HG03066 (cell line): Measurements from ENCODE around the gene LARGE1.

Experiments
- ATAC-seq: cut with Tn5 transposase; IDR thresholded peaks from one replicate; pipeline ENCODE4 v1.9.1; 2021; ENCODE audit warnings: low read depth; ENCODE audit not compliant: unreplicated experiment

The LARGE1 gene

GRCh38 chr22:33539202-33539901 lies 380.9 kb downstream of the LARGE1 start:
- no peak for ATAC-seq

DNA sequence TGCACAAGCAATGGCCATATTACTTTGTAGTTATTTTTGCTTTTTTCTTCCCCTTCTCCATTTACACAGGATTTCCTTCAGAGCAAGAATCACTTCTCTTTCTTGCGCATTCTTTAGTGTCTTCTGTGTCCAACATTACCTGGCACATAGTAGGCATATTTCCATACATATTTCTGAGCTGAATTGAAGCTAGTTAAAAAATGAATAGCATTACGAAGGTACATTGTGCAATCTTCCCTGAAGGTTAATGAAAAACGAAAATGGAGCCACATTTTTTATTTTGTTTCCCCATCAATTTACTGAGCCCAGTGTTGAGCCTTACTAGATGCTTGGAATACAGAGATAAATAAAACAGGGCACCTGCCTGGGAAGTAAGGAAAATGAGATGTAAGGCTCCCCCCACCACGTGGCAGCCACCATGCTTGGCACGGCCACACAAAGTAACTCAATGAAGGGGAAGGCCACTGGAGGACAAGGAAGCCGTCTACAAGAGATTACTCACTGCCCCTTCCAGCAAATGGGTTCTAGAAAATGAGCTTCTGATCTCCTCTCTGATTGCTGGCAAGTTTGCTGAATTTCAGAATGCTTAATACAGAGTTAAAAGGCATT lies 381.9 kb downstream of the LARGE1 start:
- no peak for ATAC-seq

DNA sequence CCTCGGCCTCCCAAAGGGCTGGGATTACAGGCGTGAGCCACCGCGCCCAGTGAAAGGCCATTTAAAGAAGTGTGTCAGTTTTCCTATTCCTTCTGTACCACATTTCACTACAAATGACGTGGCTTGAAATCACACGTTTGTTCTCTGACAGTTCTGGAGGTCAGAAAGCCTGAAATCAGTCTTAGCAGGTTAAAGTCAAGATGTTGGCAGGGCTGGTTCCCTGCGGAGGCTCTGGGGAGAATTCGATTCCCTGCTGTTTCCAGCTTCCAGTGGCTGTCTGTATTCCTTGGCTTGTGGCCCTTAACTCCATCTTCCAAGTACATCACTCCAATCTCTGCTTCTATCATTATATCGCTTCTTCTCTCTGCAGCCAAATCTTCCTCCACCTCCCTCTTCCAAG lies 383.2 kb downstream of the LARGE1 start:
- no peak for ATAC-seq

- ATAC-seq, result no peak
Measured at GRCh38 chr22:33535937-33536875, 384.1 kb downstream of the LARGE1 start.

GRCh38 chr22:33529424-33530113 lies 390.7 kb downstream of the LARGE1 start:
- no peak for ATAC-seq

GRCh38 chr22:33528183-33528582 lies 392.1 kb downstream of the LARGE1 start:
- no peak for ATAC-seq

- ATAC-seq, result no peak
Measured at GRCh38 chr22:33526434-33527107, 393.7 kb downstream of the LARGE1 start.

GRCh38 chr22:33524511-33525260 lies 395.6 kb downstream of the LARGE1 start:
- no peak for ATAC-seq

DNA sequence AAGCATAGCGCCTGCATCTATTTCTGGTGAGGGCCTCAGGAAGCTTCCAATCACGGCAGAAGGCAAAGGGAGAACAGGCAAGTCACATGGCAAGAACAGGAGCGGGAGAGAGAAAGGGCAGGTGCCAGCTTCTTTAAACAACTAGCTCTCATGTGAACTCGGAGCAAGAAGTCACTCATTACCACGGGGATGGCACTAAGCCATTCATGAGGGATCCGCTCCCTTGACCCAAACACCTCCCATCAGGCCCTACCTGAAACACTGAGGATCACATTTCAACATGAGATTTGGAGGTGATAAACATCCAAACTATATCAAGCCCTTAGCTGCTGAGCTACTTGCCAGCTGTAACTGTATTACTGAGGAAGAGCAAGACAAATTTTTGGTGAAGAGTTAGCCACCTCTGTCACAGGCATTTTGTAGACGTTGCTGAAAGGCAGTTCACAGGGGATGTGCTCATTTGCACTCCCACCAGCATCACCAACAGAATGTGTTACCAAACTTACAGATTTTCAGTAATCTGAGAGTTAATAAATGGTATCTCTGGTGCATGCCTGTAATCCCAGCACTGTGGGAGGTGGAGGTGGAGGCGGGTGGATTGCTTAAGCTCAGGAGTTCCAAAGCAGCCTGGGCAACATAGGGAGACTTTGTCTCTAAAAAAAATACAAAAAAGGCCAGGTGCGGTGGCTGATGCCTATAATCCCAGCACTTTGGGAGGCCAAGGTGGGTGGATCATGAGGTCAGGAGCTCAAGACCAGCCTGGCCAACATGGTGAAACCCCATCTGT lies 398.2 kb downstream of the LARGE1 start:
- no peak for ATAC-seq

DNA sequence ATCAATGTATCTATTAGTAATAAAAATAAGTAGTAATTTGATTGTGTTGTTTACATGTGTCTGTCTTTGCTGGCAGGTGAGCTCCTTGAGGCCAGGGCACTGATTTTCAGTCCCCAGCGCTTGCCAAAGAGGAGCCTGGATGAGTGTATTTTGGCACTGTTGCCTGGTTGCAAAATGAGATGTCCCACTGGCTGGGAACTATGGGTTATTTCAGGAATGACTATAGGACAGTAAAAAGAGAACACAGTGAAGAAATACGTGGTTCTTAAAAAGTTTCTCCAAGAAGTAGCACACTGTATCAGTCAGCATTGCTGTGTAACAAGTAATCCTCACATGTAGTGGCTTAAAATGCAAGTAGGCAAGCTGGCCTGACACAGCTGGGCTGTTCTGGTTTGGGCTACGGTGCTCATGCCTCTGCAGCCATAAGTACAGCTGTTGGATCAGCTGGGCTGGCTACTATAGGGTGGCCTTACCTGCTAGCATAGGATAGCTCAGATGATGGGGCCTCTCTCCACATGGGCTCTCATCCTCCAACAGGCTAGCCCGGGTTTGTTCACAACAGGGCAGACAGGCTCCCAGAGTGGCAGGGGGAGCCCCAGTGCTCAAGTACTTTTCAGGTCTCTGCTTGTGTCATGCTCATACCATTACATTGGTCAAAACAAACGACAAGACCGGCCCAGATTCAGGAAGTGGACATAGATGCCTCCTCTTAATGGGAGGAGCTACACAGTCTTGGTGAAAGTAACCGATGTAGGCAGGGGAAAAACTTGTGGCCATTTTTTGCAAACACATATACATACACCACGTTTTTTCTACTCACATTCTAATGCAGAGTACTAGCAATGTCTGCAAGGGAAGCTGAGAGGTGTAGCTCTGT lies 399.1 kb downstream of the LARGE1 start:
- ATAC-seq, result no peak

GRCh38 chr22:33519974-33520903 lies 400.0 kb downstream of the LARGE1 start:
- no peak for ATAC-seq

- ATAC-seq, result no peak
Measured at GRCh38 chr22:33519071-33519973, 401.0 kb downstream of the LARGE1 start.

- ATAC-seq, result no peak
Measured at GRCh38 chr22:33518405-33518804, 401.9 kb downstream of the LARGE1 start.

DNA sequence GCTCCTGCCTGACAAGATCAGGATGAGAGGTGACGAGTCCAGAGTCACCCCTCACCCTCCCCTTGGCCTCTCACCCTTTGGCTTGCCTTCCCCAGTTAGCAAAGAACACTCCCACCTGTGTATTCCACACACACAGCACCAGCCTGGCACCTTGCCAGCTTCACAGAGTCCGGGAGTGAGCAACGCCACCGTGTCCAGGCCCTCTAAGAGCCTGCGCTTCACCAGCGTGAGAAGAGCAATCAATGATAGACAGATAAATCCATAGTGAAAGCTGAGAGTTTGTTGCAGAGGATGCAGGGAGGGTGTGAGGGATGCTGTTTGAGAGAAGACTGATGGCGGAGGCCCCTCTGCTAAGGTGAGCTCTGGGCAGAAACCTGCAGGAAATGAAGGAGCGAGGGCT lies 404.5 kb downstream of the LARGE1 start:
- no peak for ATAC-seq

- no peak for ATAC-seq
Measured at GRCh38 chr22:33513388-33514338, 406.6 kb downstream of the LARGE1 start.
